Breast epithelium (tissue), 3 donors: Measurements from ENCODE around the gene TPRG1L.

Experiments used
- POLR2AphosphoS5 ChIP-seq, 3 donors: sonication (generic); formaldehyde crosslinking; IDR thresholded peaks; one replicate each; pipeline ENCODE4 v1.6.1; 2017; ENCODE audit warnings: antibody characterized with exemption in 3 of 3
- TF ChIP-seq, protein P1 (sequence below), 3 donors: fragments of 450-650 bp; IDR thresholded peaks; one replicate each; pipeline ENCODE4 v1.5.1; 2016 to 2017; ENCODE audit warnings: antibody characterized with exemption in 3 of 3, mild to moderate bottlenecking in 3 of 3, moderate library complexity in 3 of 3

- TF ChIP-seq, protein P1, sequence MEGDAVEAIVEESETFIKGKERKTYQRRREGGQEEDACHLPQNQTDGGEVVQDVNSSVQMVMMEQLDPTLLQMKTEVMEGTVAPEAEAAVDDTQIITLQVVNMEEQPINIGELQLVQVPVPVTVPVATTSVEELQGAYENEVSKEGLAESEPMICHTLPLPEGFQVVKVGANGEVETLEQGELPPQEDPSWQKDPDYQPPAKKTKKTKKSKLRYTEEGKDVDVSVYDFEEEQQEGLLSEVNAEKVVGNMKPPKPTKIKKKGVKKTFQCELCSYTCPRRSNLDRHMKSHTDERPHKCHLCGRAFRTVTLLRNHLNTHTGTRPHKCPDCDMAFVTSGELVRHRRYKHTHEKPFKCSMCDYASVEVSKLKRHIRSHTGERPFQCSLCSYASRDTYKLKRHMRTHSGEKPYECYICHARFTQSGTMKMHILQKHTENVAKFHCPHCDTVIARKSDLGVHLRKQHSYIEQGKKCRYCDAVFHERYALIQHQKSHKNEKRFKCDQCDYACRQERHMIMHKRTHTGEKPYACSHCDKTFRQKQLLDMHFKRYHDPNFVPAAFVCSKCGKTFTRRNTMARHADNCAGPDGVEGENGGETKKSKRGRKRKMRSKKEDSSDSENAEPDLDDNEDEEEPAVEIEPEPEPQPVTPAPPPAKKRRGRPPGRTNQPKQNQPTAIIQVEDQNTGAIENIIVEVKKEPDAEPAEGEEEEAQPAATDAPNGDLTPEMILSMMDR (IDR thresholded peaks at IDR 0.05), result no peak
- no peak for TF ChIP-seq POLR2AphosphoS5 (IDR thresholded peaks at IDR 0.05)
Observed at GRCh38 chr1:3575993-3576392, 48.8 kb upstream of the TPRG1L start.
